ENCODE results near the gene TSPAN8.
"Not testable (repeated sequence)": the region's sequence is repeated elsewhere in the genome, so short reads cannot be mapped to it uniquely, and the experiment has no call there.

Gene TSPAN8

DNA sequence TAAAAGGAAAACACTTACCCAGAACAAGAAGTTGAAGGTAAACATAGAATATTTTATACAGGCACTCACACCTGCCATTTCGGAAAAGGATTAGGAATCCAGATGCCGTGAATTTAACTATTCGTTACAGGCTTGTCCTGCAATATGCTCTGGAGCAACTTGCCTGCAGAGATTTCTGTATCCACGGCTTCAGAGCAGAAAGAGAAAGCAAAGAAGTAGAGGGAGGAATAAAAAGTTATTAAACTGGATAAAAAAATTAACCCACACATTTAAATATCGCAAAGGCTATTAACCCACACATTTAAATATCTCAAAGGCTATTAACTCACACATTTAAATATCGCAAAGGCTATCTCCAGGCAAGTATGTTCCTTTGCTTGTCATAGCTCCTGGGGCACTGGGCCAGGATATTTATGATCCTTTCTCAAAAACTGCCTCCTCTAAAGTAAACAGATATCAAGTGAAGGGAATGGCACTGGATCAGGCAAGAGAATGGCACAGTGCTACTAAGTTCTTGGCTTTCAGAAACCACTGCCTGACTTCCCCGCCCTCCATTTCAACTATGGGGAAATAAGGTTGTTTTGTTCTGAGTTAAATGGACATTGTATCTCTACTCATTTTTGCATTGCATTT, at the start of gene TSPAN8:
Gene TSPAN8, minus strand, starts transcription at position 399 of the 633 bp plus-strand sequence. Its CDS starts 321 bp downstream, at position 78.
- DNase-seq = no peak

DNA sequence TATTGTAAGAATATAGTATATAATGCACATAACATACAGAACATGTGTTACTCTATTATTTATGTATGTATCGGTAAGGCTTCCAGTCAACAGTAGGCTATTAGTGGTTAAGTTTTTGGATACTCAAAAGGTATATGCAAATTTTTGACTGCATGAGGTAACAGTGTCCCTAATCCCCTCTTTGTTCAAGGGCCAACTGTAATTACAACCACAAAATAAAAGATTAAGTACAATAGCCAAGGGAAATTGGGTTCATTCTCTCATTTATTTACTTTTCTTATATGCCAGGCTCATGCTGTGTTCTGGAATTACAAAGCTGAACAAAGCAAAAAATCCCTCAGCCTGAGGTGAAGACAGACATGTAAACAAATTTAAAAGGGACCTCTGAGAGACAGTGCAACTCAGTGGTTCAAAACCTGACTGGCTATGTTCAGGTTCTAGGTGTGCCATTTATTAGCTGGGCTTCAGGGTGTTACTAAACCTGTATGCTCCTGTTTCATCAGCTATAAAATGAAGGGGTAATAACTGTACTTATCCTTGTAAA, 43.4 kb upstream of the TSPAN8 start:
- no peak for DNase-seq

DNA sequence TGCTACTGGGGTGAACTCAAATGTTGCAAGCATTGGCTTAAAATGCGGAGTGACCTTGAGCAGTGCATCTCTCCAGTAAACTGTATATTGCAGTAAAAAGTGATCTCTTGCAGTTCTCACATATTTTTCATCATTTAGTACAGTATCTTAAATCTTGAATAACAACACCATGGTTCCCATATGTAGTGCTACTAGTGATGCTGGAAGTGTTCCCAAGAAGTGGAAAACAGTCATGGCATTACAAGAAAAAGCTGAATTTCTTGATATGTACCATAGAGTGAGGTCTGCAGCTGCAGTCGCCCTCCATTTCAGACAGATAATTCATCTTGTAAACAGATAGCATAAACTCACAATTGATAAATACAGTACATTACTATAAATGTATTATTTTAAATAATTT, 42.9 kb upstream of the TSPAN8 start:
- DNase-seq = no peak

DNA sequence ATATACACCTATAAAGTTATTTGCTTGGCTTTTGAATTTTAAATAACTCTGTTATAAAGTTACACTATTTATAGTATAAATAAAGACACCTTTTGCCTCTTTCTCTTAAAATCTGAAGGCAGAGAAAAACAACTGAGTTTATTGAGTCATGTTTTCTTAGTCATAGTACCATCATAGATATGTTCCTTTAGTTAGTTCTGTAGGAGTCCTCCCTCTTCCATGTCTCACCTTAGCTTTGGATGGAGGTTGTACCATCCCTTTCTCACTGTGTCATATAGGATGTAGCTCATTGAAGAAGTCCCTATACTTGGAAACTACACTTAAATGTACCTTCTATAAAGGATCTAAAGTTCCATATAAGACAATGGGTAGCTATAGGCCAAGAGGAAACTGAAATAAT, 39.7 kb upstream of the TSPAN8 start:
- DNase-seq = no peak

DNA sequence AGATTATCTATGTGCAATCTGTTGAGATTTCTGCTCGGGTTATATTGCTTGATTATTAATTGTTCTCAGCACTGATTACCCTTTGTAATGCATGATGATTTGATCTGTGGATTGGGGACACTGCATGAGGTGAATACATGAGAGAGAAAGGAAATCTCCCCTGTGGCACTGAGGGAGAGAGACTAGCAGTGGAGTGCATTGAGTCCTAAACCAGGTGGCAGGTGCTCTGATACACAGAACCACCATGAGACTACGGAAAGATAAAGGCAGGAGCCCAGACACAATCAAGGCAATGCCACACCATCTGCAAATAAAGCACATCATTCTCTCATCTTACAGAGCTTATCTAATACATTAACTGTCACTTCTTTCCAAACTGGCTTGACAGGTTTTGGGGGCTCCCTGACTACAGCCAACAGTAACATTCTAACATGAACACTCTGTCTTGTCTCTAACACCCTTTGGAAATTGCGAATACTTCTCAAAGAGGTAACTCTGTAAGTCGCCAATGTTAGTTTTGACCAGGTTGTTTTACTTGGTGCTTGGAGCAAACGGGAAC, 37.6 kb upstream of the TSPAN8 start:
- DNase-seq = no peak

DNA sequence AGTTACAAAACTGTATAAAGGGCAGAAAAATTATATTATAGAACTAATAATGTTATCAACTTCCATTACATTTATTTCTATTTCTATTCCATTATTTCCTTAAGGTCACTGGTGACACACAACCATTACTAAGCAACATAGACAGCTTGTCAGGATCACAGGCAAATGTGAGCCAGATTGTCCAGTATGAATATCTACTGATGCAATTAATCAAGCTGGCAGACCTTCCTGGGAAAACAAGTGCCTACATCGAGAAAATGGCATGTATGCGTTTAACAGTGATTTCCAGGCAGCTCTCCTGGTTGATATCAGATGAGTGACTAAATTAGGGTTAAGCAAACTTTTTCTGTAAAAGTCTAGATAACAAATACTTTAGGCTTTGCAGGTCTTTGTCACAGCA, 36.9 kb upstream of the TSPAN8 start:
- DNase-seq = no peak

DNA sequence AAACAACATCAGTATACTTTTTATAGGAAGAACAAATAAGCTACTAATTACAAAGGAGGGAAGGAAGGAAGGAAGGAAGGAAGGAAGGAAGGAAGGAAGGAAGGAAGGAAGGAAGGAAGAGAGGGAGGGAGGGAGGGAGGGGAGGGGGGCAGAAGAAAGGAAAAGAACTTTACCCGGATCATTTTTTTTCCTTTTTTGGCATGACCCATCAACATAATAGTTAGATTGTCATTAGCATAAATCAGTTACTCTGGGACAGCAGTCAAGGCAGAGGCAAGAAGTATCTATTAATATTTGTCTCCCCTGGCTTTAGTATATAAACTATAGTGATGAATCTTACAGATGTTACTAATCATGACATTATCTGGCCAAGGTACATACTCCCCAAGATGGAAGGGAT, 35.2 kb upstream of the TSPAN8 start:
- no peak for DNase-seq

DNA sequence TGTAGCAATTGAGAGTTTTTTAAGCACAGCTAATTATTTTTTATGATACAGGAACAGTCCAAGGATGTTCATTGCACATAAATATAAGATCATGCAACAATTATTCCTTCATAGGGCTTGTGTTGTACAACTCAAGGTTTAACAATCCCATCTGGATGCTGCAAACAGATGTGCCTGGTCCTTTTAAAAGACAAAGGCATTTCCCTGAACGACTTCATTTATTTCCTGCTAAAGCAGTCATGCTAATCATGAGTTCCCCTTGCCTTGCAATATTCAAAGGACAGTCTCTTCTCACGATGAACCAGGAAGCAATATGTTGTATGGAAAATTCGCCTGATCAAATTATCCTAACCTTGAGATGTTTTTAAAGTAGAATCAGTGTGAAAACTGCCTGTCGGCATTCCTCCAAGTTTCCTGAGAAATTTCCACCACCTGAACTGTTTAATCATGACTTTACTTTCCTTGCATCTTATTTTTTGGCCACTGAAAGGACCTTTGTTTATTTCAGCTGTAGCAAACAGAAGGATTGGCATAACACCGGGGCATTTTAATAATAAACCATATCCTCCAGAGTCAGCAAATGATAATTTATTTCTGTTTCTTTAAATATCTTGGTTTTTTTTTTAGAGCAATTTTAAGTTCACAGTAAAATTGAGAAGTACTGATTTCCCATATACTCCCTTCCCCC, 33.9 kb upstream of the TSPAN8 start:
- no peak for DNase-seq

DNA sequence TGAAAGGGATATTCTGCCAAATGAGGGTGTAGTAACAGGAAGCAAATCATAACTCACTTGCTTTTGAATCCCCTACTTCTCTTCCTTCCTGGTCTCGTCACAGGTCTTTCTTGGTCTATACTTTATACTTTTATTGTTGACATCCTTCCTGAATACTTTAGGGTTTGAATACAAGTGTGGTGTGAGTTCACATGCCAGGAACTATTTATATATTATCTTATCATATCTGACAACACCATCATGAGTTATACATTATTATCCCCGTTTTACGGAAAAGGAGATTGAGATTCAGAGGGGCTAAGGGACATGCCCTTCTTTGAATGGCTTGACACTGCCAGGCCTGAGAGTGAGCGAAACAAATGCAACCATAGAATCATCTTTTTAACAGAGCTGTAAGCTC, 33.0 kb upstream of the TSPAN8 start:
- DNase-seq = no peak

DNA sequence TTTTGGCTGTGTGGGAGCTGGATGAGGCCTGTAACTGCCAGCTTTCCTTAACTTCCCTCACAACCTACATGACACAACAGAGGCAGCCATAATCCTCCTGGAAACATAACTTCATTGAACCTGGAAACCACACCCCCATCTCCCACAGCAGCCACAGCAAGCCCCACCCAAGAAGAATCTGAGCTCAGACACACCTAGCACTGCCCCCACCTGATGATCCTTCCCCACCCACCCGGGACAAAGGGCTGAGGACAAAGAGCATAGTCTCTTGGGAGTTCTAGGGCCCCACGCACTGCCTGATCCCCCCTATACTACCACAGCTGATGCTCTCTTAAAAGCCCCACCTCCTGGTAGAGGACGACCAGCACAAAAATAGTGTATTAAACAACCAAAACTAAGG, 29.6 kb upstream of the TSPAN8 start:
- DNase-seq = no peak

DNA sequence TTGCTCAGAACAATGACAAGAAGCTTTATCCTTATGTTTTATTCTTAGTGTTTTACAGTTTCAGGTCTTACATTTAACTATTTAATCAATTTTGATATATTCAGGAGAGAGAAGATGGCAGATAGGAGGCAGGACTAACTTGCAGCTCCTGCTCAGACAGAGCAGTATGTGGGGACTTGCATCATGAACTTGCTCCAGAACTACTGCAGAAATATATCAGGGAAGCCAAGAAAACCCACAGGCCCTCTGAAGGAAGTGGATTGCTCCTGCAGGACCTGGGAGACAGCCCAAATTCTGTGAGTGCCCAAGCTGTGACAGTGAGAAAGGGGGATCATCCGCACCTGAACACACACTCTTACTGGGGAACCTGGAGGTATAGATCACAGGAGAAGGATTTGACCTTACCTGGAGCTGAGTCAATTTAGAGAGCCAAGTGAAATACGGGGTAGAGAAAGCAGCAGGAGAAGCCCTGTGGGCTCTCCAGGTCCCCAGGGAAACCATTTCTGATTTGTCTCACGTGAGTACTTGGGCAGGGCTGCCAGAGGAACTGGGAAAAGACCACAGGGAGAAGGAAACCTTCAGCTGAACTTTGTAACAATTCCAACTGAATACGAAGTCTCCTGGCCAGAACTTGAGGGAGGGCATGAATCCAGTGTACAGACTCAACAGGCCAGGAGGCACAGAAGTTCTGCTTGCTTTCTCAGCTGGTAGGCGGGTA, 28.9 kb upstream of the TSPAN8 start:
- no peak for DNase-seq

DNA sequence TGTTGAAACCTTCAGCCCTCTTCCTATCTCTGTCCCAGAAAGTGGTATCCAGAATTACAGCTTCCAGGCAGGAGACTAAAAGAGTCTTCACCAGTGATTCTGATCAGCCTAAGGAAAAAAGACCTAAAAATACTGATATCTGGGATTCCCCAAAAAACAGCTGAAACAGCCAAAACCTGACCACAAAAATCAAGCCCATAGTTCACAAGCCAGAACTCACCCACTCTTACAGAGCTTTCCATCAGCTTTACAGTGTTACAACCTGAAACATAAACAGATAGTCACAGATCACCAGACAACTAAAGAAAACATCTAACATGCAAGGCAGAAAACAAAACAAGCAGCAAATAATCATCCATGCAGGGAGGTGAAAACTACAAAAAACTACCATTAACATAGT, 26.0 kb upstream of the TSPAN8 start:
- no peak for DNase-seq

DNA sequence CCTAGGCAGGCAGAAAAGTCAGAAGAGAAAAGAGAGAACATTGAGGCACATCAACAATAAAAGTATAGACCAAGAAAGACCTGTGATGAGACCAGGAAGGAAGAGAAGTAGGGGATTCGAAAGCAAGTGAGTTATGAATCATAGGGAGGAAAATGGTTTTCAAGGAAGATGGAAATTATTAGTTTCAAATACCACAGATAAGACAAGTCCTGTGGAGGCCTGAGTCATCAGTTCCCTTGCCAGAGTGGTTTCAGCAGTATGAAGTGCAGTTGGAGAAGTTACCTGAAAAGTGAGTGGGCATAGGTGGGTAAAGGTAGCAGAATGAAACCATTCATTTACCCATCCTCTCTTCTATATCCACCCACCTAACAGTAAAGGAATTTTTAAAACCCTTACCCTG, 25.2 kb upstream of the TSPAN8 start:
- DNase-seq = no peak

DNA sequence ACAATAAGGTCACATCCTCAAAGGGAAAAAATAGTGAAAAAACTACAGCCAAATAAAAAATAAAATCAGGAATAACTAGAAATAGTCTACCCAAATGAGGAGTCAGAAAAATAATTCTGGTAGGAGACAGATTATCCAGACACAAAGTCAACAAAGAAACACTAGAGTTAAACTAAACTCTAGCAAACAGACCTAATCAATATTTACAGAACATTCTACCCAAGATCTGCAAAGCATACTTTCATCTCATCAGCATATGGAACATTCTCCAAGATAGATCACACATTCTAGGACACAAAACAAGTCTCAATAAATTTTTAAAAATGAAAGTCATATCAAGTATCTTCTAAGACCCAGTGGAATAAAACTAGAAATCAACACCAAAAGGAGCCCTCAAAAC, 20.4 kb upstream of the TSPAN8 start:
- DNase-seq = no peak

DNA sequence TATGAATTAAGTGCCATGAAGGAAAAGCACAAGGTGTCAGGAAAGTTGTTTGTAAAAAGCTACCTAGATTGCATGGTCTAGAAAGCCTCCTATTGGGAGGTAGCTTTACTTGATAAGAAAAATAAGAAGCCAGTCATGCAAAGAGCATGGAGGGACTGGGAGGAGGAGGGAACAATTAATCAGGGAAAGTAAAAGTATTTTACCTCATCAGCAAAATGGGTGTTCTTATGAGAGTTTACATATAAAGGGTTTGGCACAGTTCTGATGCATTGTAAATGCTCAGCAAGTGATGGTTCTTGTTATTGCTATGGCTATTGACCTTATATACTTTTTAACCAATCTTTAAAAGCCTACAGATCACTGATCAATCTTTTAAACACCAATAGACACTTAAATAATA, 17.0 kb upstream of the TSPAN8 start:
- DNase-seq = no peak

DNA sequence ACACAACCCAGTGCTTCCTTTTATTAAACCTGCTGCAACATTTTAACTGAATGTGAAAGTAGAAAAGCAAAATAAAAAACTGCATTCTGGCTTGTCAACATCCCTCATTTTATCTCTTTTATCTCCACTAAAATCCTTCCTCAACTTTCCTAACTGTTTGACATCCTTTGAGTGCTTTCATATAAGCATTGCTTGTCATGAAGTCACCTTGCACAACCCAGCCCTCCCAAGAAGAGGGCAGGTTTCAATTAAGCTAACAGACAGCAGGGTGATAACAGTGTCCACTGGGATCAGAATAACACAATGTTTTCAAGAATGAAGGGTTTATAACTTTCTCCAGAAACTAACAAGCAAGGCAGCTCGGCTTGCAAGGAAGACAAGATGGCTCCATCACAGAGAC, 16.3 kb upstream of the TSPAN8 start:
- no peak for DNase-seq

DNA sequence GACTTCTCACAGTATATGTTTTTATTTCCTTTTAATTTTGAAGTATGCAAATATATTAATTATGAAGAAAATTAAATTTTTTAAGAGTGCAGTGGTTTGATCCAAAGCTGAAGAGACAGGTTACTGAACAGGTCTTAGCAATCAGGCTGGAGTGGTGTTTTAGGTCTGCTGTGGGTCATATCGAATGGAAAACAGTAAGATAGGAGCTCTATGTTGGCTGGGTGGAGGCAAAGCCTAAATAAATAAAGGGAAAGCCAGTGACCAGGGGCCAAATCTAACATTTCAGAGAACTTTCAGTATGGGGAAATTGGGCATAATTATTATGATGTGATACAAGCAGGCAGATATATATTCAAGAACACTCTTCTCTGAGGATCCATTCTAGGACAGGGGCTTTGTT, 12.7 kb upstream of the TSPAN8 start:
- no peak for DNase-seq

DNA sequence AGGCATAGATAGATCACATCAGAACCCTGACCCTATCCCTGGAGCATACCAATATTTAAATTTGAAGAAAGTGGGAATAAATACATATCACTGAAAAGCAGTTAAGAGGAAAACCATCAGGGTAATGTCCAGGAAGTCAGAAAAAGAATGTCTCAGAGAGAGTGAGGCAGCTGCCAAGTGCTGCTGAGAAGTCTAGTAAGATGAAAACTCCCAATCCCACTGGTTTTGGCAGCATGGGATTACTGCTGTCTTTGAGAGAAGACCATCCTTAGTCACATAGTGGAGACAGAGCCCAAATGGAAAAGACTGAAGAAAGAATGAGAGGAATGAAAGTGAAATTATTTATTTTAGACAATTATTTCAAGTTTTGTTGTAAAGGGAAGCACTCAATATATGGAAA, 11.5 kb upstream of the TSPAN8 start:
- no peak for DNase-seq

DNA sequence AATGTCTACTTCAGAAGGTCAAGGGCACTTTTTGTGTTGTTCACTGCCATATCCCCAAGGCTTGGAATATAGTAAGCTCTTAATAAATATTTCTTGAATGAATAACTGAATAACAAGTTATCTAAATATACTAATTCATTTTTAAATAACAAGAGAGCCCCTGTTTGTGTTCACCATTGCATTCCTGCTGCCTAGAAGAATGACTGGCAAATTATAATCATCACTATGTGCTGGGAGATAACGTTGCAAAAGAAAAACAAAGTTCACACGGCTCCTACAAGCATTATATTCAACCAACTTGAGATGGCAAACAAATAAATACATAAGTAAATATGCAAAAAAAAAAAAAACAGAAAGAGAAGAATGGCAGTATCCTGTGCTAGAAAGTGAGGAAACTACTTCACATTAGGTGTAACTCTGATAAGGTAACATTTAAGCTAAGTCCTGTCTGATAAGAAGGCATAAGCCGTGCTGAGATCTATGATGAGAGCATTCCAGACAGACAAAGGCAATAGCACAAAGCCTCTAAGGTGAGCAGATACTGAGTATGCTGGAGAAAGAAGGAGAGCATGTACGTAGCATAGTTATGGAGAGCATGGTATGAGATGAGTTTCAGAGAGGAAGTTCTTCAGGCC, 9.2 kb upstream of the TSPAN8 start:
- no peak for DNase-seq

DNA sequence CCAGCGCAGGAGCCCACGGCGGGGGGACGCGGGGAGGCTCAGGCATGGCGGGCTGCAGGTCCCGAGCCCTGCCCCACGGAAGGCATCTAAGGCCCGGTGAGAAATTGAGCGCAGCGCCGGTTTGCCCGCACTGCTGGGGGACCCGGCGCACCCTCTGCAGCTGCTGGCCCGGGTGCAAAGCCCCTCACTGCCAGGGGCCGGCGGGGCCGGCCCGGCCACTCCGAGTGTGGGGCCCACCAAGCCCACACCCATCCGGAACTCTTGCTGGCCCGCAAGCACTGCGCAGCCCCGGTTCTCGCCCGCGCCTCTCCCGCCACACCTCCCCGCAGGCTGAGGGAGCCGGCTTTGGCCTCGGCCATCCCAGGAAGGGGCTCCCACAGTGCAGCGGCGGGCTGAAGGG, 8.5 kb upstream of the TSPAN8 start:
- no peak for DNase-seq

DNA sequence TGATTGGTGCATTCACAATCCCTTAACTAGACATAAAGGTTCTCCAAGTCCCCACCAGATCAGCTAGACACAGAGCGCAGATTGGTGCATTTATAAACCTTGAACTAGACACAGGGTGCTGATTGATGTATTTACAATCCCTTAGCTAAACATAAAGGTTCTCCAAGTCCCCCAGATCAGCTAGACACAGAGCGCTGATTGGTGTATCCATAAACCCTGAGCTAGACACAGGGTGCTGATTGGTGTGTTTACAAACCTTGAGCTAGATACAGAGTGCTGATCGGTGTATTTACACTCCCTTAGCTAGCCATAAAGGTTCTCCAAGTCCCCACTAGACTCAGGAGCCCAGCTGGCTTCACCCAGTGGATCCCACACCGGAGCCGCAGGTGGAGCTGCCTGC, 8.0 kb upstream of the TSPAN8 start:
- not testable (repeated sequence) for DNase-seq

DNA sequence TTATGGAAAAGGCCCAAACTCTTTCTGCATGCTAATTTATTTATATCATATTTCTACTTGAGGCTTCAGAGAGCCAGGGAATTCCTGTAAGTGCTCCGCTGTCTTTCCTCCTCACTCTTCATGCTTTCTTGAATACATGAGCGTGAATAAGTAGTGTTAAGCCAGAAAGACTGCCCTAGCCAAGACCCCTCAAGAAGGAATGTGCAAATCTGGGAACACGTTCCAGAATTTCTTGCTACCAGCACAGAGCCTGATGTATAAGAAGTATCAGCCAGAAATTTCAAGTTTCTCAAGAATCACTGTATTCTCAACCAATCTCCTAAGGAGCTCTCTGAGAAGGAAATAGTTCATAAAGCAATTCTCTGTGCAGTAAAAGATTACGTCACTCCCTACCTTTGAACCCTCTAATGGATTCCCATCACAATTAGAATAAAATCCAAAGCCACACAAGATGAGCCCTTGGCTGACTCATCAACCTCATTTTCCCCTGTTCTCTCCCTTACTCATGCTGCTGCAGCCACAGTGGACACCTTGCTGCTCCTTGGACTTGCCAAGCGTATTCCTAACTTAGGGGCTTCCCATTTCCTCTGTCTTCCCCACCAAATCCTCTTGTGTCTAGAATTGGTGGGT, 6.9 kb upstream of the TSPAN8 start:
- DNase-seq = no peak

DNA sequence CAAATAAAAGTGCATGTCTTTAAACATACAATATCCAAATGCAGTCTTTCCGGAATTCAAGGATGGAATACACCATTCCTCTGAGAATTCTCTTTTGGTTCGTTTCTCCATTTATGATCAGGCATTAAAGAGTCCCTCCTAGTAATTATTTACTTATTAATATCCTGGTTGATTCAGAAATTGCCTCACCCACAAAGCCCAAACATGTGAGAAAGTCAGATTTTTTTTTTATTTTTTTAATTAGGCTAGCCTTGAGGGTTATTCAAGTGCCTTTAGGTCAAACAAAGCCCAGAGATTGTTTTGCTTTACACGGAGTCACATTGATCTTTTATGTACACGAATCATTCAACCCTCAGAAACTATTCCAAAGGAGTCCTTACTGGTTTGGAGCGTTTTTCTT, 6.4 kb upstream of the TSPAN8 start:
- DNase-seq = no peak
